HepG2 (cell line): ENCODE measurements around the gene G6PD. TPM values are rescaled to one million over a fixed set of nuclear protein-coding genes. Genes with fewer than 3 reads are reported as not detected.

Experiments used
- ARID5B ChIP-seq: IDR thresholded peaks from 2 replicates; pipeline ENCODE4 v1.4.0; 2020; ENCODE audit warnings: mild to moderate bottlenecking, missing genetic modification reagents
- CBX2 ChIP-seq, 2 experiments: fragments of 200-600 bp in 1 of 2; sonication (generic); formaldehyde crosslinking in 1 of 2; IDR thresholded peaks; 2 replicates each; pipeline versions ENCODE4 v1.7.0 to v1.8.1; 2018 to 2022; ENCODE audit warnings: low read depth in 2 of 2, low read length in 1 of 2, mild to moderate bottlenecking in 1 of 2, missing genetic modification reagents in 1 of 2
- ELF1 ChIP-seq: sonication (generic); formaldehyde crosslinking; IDR thresholded peaks from 2 replicates; pipeline ENCODE4 v1.4.0; 2020; ENCODE audit warnings: missing genetic modification reagents
- FOSL1 ChIP-seq: sonication (generic); formaldehyde crosslinking; IDR thresholded peaks from 2 replicates; pipeline ENCODE4 v1.9.0; 2021; ENCODE audit warnings: missing genetic modification reagents, borderline replicate concordance
- GATAD2A ChIP-seq: IDR thresholded peaks from 2 replicates; pipeline ENCODE4 v1.6.1; 2016
- HOXA5 ChIP-seq: sonication (generic); formaldehyde crosslinking; IDR thresholded peaks from 2 replicates; pipeline ENCODE4 v1.4.0; 2020; ENCODE audit warnings: missing genetic modification reagents
- KDM6A ChIP-seq: IDR thresholded peaks from 2 replicates; pipeline ENCODE4 v1.6.1; 2016; ENCODE audit warnings: low read depth
- MYC ChIP-seq: sonication (generic); formaldehyde crosslinking; IDR thresholded peaks from 2 replicates; pipeline ENCODE4 v1.9.0; 2021; ENCODE audit warnings: missing genetic modification reagents, borderline replicate concordance
- NCOA2 ChIP-seq: sonication (generic); formaldehyde crosslinking; IDR thresholded peaks from 2 replicates; pipeline ENCODE4 v1.8.0; 2022; ENCODE audit warnings: inconsistent platforms
- PHF21A ChIP-seq: sonication (generic); formaldehyde crosslinking; IDR thresholded peaks from 2 replicates; pipeline ENCODE4 v1.5.0; 2020; ENCODE audit warnings: mild to moderate bottlenecking, missing genetic modification reagents
- POLR2AphosphoS2 ChIP-seq: IDR thresholded peaks from 2 replicates; pipeline ENCODE4 v1.6.1; 2011; ENCODE audit warnings: low read depth, low read length, improper control_type of control experiment
- RAD21 ChIP-seq: fragments of 450-650 bp; formaldehyde crosslinking; IDR thresholded peaks from 2 replicates; pipeline ENCODE4 v1.5.0; 2020; ENCODE audit warnings: mild to moderate bottlenecking
- RARA ChIP-seq: IDR thresholded peaks from 2 replicates; pipeline ENCODE4 v1.6.1; 2016; ENCODE audit warnings: missing genetic modification reagents, missing compliant biosample characterization
- SIX1 ChIP-seq: sonication (generic); formaldehyde crosslinking; IDR thresholded peaks from 2 replicates; pipeline ENCODE4 v1.4.0; 2020; ENCODE audit warnings: missing genetic modification reagents, borderline replicate concordance
- TCF7 ChIP-seq: sonication (generic); IDR thresholded peaks from 2 replicates; pipeline ENCODE4 v1.6.1; 2016; ENCODE audit warnings: antibody characterized with exemption, low read depth
- ZBTB25 ChIP-seq: IDR thresholded peaks from 2 replicates; pipeline ENCODE4 v1.6.1; 2018; ENCODE audit warnings: missing genetic modification reagents
- ZNF772 ChIP-seq: sonication (generic); formaldehyde crosslinking; IDR thresholded peaks from 2 replicates; pipeline ENCODE4 v1.5.0; 2020; ENCODE audit warnings: mild to moderate bottlenecking, missing genetic modification reagents
- ZNF782 ChIP-seq: sonication (generic); formaldehyde crosslinking; IDR thresholded peaks from 2 replicates; pipeline ENCODE4 v1.4.0; 2020; ENCODE audit warnings: missing genetic modification reagents, mild to moderate bottlenecking, borderline replicate concordance
- ZSCAN5A ChIP-seq: sonication (generic); formaldehyde crosslinking; IDR thresholded peaks from 2 replicates; pipeline ENCODE4 v1.8.0; 2022; ENCODE audit warnings: mild to moderate bottlenecking, missing genetic modification reagents, borderline replicate concordance
- polyA plus RNA-seq, 8 experiments: library from polyadenylated mRNA; depleted of rRNA in 3 of 8; stranded (reverse) in 7 of 8; unstranded in 1 of 8; fragments of >200 nt; fragmentation: Illumina TruSeq in 4 of 8; extraction: Trizol in 4 of 8; gene quantifications; 2 replicates each; pipeline versions ENCODE4 v1.2.1 to v1.2.3, GENCODE V29; 2011 to 2016; ENCODE audit warnings: low read depth in 4 of 8, missing spikeins in 1 of 8, mixed read lengths in 1 of 8; ENCODE audit not compliant: insufficient read depth in 1 of 8
- total RNA-seq, 5 experiments: library from RNA; depleted of rRNA; stranded (reverse); fragments of >200 nt; fragmentation: Illumina TruSeq; extraction: Trizol; gene quantifications; 2 replicates each; pipeline ENCODE4 v1.2.3, GENCODE V29; 2016; ENCODE audit warnings: low read depth in 1 of 5
- TF ChIP-seq, protein P1 (sequence below): sonication (generic); formaldehyde crosslinking; conservative IDR thresholded peaks from 2 replicates; pipeline ENCODE4 v1.4.0; 2020; ENCODE audit warnings: mild to moderate bottlenecking, missing genetic modification reagents, moderate library complexity

Gene G6PD
- total and polyA plus RNA-seq, 2 of the 13 experiments (the other 11 are each of a cell fraction or from before 2014, with no cell fraction given), result 18.8 to 28.8 TPM

GRCh38 chrX:154541896-154542722 lies 4.5 kb downstream of the G6PD start (continued):
- TF ChIP-seq ARID5B (CRISPR knock-in tag), result peak; percentile 69; the same call in 1 of the 2 replicates
- no peak for TF ChIP-seq ZSCAN5A (CRISPR knock-in tag)
- TF ChIP-seq POLR2AphosphoS2, result peak; percentile 50; the same call in 1 of the 2 replicates
- TF ChIP-seq ZBTB25 (CRISPR knock-in tag), result no peak
- TF ChIP-seq RAD21 (CRISPR knock-in tag), result no peak
- TF ChIP-seq HOXA5 (CRISPR knock-in tag), result peak; percentile 51; the same call in 1 of the 2 replicates
- TF ChIP-seq PHF21A (CRISPR knock-in tag), result peak; percentile 74
- TF ChIP-seq SIX1 (CRISPR knock-in tag), result no peak
- peak; percentile 41; the same call in 1 of the 2 replicates for TF ChIP-seq KDM6A (CRISPR knock-in tag)
- TF ChIP-seq FOSL1 (CRISPR knock-in tag), result peak; percentile 94
- TF ChIP-seq NCOA2 (CRISPR knock-in tag), result peak; percentile 79
- TF ChIP-seq TCF7, result peak; percentile 48
- no peak for TF ChIP-seq CBX2 (IDR thresholded peaks at IDR 0.05; ENCODE audit: low read depth, low read length)
- no peak for TF ChIP-seq CBX2 (CRISPR knock-in tag; IDR thresholded peaks at IDR 0.05; ENCODE audit: low read depth)
- peak; percentile 49; the same call in 1 of the 2 replicates for TF ChIP-seq MYC (CRISPR knock-in tag)
- TF ChIP-seq ZNF772 (CRISPR knock-in tag), result peak; percentile 63; the same call in 1 of the 2 replicates
- TF ChIP-seq ELF1 (CRISPR knock-in tag), result peak; percentile 24; the same call in 1 of the 2 replicates
- TF ChIP-seq, protein P1, sequence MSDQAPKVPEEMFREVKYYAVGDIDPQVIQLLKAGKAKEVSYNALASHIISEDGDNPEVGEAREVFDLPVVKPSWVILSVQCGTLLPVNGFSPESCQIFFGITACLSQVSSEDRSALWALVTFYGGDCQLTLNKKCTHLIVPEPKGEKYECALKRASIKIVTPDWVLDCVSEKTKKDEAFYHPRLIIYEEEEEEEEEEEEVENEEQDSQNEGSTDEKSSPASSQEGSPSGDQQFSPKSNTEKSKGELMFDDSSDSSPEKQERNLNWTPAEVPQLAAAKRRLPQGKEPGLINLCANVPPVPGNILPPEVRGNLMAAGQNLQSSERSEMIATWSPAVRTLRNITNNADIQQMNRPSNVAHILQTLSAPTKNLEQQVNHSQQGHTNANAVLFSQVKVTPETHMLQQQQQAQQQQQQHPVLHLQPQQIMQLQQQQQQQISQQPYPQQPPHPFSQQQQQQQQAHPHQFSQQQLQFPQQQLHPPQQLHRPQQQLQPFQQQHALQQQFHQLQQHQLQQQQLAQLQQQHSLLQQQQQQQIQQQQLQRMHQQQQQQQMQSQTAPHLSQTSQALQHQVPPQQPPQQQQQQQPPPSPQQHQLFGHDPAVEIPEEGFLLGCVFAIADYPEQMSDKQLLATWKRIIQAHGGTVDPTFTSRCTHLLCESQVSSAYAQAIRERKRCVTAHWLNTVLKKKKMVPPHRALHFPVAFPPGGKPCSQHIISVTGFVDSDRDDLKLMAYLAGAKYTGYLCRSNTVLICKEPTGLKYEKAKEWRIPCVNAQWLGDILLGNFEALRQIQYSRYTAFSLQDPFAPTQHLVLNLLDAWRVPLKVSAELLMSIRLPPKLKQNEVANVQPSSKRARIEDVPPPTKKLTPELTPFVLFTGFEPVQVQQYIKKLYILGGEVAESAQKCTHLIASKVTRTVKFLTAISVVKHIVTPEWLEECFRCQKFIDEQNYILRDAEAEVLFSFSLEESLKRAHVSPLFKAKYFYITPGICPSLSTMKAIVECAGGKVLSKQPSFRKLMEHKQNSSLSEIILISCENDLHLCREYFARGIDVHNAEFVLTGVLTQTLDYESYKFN (CRISPR knock-in tag), result peak; percentile 86
- TF ChIP-seq RARA (CRISPR knock-in tag), result peak; percentile 77
- peak; percentile 67 for TF ChIP-seq GATAD2A (CRISPR knock-in tag)
- peak; percentile 100 for TF ChIP-seq ZNF782 (CRISPR knock-in tag)
